NCI-H2196 (cell line): ENCODE results near the gene NUMA1.

Experiments used
- DNase-seq: peaks from one replicate; lab custom pipeline; 2025; ENCODE audit not compliant: unreplicated experiment; lab: John Stamatoyannopoulos, UW

The NUMA1 gene, protein sequence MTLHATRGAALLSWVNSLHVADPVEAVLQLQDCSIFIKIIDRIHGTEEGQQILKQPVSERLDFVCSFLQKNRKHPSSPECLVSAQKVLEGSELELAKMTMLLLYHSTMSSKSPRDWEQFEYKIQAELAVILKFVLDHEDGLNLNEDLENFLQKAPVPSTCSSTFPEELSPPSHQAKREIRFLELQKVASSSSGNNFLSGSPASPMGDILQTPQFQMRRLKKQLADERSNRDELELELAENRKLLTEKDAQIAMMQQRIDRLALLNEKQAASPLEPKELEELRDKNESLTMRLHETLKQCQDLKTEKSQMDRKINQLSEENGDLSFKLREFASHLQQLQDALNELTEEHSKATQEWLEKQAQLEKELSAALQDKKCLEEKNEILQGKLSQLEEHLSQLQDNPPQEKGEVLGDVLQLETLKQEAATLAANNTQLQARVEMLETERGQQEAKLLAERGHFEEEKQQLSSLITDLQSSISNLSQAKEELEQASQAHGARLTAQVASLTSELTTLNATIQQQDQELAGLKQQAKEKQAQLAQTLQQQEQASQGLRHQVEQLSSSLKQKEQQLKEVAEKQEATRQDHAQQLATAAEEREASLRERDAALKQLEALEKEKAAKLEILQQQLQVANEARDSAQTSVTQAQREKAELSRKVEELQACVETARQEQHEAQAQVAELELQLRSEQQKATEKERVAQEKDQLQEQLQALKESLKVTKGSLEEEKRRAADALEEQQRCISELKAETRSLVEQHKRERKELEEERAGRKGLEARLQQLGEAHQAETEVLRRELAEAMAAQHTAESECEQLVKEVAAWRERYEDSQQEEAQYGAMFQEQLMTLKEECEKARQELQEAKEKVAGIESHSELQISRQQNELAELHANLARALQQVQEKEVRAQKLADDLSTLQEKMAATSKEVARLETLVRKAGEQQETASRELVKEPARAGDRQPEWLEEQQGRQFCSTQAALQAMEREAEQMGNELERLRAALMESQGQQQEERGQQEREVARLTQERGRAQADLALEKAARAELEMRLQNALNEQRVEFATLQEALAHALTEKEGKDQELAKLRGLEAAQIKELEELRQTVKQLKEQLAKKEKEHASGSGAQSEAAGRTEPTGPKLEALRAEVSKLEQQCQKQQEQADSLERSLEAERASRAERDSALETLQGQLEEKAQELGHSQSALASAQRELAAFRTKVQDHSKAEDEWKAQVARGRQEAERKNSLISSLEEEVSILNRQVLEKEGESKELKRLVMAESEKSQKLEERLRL (N-terminal part only)

DNA sequence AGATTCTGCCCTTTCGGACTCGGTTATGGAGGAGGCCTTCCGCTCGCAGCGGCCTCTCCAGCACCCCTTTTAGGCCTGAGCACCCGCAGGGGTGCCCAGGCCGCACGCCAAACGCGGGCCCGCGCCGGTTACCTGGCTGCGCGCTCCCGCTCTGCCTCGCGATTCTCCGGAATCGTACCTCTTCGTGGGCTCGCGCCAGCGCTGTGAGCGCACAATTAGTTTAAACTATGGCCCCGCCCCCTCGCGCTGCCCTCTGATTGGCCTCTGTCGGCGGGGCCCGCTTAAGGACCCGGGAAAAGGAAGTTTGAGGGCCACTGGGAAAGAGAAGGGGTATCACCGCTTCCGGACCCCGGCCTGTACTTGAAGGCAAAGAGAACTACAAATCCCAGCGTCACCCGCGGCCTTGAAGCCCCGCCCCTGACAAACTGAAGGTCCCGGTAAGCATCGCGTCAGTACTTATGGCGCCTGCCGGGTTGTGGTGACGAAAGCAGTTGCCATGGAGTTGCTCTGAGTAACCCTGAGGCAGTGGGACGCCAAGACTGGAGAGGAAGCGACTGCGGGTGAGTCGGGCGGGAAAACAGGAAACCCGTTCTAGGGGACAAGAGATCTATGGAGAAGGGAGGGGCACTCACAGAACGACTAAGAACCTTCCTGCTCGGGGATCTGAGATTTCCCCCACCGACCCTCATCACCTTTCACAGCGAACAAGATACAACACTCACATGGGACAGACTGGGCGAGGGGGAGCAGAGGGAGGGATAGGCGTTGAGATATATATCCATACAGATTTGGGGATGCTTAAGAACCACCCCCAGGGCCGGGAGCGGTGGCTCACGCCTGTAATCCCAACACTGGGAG is at the start of gene NUMA1, which contains the start of gene LRRC51:
TSS of gene NUMA1 (minus strand) at position 217 of the 858 bp plus-strand sequence. CDS start 44,599 bp downstream, outside the sequence.
TSS of gene LRRC51 (plus strand) at position 525 of the 858 bp plus-strand sequence. CDS start 8,234 bp downstream, outside the sequence.
- DNase-seq: peak; percentile 100

DNA sequence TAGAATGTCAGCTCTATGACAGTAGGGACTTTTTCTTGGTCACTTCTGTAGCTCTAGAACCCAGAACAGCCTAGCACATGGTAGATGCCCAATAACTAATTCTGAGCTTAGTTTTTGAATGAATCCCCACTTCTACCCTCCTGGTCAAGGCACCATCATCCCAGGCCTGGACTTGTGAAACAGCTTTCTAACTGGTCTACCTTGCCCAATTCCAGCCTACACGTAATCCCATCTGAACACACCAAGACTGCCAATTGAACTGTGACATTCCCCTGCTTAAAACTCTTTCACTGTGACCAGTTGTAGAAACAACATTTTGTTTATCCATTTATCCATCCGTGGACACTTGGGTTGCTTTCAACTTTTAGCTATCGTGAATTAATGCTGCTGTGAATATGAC is 49.0 kb upstream of the NUMA1 start:
- DNase-seq: no peak

DNA sequence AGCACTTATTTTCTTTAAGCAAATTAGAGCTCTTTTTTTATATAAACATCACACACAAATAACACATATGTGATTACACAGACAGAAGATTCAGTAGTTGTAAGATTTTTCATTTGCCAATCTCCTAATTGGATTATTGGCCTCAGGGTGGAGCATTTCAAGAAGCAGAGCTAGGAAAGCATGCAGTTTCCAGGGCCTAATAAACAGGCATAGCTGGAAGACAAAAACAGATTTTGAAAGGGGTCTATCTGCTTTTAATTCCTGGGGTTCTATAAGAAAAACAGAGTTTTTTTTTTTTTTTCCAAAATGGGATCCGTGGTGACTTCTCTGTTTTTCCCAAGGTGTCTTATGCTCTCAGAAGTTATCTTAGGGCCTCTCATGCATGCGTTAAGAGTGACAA is 47.6 kb upstream of the NUMA1 start:
- DNase-seq: no peak

DNA sequence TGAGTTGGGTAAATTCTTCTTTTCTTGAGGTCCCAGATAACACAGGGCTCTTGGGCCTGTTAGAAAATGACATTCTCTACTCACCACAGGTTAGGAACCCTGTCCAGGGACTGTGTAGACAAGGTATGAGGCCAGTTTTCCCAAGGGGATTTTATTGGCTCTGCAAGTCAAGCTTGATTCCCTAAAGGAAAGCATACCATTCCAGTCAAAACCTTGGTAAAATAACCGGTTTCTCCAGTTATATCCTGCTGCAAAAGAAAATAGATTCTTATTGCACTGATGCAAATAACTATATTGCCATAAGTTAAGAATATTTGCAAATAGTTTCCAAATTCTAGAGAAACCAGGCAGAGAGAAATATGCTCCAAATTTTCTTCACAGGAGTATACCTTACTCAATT is 45.6 kb upstream of the NUMA1 start:
- DNase-seq: no peak

DNA sequence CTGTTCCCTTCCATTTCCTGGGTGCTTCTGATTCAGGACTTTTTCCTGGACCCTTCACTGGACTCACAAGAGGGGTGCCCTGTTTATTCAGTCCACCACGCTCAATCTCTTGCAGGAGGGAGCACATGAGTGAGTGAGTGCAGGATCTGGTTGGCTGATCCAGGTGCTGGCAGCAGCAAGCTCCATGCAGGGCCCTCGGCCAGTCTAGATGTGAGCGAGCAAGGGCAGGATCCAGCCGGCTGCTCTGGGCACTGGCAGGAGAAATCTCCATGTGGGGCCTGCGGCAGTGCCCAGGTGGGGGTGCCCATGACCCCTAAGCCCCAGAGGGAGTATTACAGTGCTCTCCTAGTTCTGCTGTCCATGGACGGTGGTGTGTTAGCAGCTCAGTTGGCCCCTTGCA is 43.7 kb upstream of the NUMA1 start:
- DNase-seq: no peak

DNA sequence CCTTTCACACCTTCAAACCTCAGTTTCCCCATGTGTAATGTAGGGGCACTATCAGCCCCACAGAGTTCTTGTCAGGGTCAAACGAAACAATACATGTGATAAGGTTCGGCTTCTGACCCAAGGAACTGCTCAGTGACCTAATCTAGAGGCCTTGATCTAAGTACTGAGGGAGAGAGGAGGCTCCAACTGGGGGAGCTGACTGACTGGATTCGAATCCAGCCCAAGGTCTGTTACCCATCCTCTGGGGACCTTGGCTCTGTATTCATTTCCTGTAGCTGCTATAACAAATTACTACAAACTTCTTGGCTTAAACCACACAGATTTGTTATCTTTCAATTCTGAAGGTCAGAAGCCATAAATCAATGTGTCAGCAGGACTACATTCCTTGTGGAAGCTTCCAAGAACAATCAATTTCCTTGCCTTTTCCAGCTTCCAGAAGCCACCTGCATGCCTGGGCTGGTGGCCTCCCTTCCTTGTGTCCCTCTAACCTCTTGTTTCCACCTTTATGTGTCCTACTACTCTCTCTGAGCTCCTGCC is 42.8 kb upstream of the NUMA1 start:
- no peak for DNase-seq

DNA sequence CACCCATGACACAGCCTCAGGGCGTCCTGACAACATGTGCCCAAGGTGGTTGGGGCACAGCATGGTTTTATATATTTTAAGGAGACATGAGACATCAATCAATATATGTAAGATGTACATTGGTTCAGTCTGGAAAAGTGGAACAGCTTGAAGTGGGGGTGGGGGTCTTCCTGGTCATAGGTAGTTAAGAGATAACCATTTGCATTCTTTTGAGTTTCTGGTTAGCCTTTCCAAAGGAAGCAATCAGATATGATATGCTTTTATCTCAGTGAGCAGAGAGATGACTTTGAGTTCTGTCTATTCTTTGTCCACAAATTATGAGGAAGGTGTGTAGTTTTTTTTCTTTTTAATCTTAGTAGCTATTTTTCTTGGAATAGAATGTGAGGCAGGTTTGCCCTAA is 42.3 kb upstream of the NUMA1 start:
- DNase-seq: no peak

DNA sequence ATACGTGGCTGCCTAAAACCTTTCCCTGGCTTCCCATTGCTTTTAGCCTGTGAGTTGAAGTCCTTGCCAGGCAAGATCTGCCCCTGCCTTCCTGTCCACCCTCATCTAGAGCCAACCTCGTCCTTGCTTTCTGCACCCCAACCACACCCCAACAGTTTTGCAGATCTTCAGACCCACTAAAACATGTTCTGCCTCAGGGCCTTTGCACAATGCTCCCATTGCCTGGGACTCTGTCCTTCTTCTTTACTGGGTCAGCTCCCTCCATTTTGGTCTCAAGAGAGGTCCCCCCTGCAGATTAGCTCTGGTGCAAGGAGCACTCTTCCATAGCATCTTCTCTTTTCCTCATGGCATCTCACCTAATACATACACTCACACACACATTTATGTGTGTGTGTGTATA is 40.6 kb upstream of the NUMA1 start:
- DNase-seq: no peak

DNA sequence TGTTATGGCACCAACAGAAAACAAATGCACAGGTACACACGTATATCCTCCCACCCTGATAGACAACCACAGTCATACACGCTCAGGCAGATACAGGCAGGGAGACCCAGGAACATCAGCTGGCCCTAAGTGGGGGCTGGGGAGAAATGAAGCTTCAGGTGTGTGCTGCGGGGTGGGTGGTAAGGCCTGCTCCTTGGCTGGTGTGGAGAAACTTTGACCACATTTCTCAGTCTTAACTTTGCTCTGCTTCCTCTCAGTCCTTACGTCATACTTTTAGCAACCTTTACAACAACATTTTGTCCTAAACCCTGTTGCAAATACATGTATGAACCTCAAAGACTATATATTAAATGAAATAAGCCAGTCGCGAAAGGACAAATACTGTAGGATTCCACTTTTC is 38.9 kb upstream of the NUMA1 start:
- no peak for DNase-seq

DNA sequence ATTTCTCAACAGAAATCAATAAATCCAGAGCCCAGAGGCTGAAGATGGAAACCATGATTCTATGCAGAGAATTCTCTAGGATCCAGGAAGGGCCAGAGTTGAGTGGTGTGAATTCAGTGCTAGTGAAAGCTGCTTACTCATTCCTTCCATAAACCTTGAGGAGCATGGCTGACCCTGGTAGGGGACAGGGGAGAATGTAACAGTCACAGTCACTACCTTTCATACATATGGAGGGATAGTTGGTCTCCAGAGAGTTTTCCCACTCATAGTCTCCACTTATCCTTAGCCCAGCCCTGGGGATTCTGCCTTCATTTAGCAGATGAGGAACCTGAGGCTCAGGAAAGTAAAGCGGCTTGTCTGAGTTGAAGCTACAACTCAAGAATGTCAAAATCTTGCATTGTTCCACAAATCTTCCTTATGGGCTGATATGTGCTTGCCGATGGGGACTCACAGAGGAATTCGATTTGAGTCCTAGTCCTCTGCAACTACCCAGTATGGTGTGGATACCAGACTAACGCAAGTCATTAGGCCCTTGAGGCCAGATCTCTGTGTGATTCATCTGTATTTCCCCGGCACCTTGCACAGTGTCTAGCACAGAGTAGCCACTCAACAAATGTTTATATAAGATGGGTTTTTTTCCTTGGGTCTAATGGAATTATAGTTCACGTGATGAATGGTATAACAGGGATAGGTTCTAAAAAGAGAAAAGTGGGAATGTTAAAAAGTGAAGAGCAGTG is 35.8 kb upstream of the NUMA1 start:
- no peak for DNase-seq

DNA sequence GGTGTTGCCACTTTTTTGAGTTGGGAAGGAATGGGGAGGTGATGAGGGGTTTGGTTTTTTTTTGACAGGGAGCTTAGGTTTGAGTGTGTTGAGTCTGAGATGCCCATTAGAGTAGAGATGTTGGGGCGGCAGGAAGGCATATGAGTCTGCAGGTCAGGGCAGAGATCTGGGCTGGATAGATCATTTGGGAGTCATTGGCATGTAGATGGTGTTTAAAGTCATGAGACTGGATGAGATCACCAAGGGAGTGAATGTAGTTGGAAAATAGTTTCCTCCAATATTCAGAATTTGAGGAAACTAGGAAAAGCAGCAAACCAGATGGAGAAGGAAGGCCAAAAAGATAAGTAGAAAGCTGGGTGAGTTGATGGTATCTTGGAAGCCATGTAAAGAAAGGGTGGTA is 34.2 kb upstream of the NUMA1 start:
- DNase-seq: no peak

DNA sequence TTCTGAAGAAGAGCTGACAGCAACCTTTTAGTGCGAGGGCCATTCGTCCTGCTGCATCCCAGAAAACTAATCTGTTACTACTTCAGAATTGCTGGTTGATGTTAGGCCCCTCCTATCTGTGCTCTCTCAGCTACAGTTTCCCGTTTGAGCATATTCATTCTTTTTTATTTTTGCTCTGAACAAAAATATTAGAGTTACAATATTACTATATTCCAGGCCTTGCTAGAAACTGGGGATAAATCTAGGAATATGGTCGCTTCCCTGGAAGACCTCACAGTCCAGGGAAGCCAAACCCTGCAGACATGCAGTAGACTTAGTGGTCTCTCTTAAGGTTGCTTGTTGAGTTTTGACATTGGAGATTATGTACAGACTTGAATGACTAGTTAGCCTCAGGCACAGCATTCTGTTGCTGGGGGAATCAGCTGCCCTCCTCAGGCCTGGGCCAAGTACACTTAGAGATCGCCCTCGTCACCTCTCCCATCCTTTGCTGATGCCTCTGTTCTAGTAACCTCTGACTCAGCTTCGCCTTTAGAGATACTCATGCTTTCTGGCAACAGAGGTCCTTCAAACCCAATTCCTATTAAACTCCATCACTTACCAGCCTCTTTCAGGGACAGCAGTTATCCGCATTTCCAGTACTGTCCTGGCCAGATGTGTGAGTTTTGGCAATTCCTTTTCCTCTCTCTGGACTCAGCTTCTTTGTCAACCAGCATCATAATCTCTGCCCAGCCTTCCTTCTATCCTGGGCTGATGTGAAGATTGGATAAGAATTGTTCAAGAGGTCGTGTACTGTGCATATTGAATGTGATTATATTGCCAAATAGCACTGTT is 32.9 kb upstream of the NUMA1 start:
- no peak for DNase-seq

DNA sequence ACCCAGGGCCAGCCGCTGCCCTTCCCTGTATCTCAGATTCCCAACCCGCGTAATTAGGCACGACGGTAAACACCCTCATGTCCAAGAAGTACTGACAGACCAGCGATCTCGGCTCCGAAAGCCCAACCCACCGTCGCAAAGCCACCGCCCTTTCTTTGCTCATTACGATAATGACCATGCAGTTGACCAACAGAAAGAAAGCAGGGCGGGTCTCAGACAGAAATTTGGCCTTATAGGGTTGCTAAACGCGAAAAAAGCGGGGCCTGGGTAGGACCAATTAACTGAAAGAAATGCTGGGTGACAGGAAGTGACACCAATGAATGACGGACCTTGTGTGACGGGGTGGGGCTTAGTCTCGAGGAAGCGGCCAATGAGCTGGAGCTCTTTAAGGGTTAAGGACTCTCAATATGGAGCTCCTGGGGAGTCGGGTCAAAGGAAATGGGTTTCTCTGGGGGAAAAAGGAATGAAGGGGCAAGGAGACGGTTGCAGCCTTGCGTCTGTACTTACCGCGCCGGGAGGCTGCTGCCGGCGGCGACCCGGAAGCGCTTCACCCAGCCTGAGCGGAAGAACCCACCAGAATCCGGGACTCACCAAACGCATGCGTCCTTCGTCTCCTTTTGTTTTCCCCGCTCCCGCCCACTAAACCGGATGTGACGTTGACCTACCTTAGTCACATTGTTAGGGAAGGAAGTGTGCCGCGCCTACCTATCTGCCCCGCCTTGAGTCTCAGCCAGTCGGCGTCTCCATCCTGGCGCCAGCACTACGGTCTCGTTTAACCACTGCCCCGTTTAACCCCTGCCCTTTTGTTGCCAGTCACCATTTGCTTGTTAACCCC is 32.0 kb upstream of the NUMA1 start, which contains the start of gene ANAPC15:
TSS of gene ANAPC15 (minus strand) at position 553 of the 835 bp plus-strand sequence. CDS start 1,419 bp downstream, outside the sequence.
- peak; percentile 99 for DNase-seq

DNA sequence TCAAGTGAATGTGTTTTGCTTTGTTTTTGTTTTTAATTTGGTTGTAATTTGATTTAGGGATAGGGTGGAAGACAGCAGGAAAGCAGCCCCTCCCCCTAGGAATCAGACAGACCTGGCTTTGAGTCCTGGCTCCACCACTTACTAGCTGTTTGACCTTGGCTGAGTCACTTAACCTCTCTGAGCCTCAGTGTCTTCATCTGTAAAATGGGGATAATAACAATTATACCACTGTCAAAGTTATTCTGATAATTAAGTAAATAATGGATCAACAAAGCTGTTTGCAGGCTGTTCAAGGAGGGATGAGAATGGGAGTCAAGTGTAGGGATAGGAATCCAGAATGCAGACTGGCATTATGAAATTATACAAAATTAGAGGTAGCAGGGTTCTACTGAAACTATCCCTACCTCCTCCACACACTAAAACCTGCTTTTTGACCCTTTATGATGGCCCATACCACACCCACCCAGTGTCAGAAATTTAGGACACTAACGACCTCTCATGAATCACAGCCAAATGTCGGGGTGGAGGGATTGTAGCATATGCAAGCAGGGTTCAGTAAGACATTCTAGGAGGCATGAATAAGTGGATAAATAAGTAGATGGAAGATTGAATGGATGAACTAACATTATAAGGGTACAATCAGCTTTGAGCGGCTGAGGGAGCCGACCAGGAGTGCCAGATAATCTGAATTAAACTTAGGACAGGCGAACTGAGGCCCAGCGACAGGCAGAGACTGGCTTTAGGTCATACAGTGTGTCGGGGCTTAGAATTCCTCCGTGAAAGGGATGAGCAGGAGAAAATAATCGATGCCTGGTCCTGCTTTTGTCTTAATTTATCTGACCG is 31.2 kb upstream of the NUMA1 start:
- no peak for DNase-seq

DNA sequence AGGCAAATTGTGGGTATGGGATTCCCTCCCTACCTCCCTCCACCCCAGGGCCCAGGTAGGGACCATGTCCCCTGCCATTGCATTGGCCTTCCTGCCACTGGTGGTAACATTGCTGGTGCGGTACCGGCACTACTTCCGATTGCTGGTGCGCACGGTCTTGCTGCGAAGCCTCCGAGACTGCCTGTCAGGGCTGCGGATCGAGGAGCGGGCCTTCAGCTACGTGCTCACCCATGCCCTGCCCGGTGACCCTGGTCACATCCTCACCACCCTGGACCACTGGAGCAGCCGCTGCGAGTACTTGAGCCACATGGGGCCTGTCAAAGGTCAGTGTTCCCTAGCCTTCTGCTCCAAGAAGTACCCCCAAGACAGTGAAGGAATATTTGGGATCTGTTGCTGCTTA is 25.5 kb upstream of the NUMA1 start, which contains the start of gene TOMT:
TSS of gene TOMT (plus strand) at position 37 of the 400 bp plus-strand sequence. CDS start at position 65, 28 bp downstream.
- DNase-seq: no peak

DNA sequence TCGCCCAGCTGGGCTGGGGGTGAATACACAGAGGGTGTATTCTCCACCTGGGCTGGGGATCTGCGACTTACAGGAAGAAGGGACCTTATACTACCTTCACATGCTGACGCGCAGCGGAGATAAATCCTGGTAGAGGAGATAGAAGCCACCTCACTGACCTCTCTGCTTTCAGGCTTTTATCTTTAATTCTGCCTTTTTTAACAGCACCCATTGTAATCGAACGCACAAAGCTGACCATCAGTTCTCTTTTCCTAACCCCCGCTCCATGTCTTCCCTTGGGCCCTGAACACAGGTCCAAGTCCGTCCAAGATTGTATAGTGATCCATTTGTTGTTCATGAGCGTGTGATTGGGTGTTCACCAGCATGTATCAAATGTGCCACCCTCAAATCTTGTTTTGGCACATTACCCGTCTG is 23.4 kb upstream of the NUMA1 start:
- DNase-seq: no peak
